ENCODE measurements around the gene EVI5. TPM values are rescaled to one million over a fixed set of nuclear protein-coding genes. Genes with fewer than 3 reads are reported as not detected.
"Not testable (repeated sequence)": the region's sequence is repeated elsewhere in the genome, so short reads cannot be mapped to it uniquely, and the experiment has no call there.

Gene EVI5
- total RNA-seq, 1 experiment from 2014 or later: 11.4 TPM

DNA sequence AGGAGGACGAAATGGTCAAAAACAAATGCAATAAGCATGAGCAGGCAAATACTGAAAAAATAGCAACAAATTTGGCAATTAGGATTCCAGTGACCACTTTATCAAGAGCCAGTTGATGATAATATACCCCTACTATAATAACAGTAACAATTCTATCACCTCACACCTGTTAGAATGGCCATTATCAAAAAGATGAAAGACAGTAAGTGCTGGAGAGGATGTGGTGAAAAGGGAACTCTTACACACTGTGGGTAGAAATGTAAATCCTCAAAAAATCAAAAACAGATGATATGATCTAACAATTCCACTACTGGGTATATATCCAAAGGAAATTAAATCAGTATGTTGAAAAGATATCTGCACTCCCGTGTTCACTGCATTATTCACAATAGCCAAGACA, 183.9 kb downstream of the EVI5 start:
- ATAC-seq: no peak
- Mint-ChIP-seq H3K36me3 (peaks cover 5% of the 10 kb centered on the region; the same call in 1 of the 2 replicates), H3K27me3 (ENCODE audit: low read depth) (no peaks in the 10 kb centered on the region), H3K9me3 (peaks cover 5% of the 10 kb centered on the region), H3K4me1 (no peaks in the 10 kb centered on the region), H3K4me3 (no peak overlapping the region), H3K27ac (no peak overlapping the region)
- TF ChIP-seq OVOL2 (CRISPR knock-in tag; IDR thresholded peaks at IDR 0.05; ENCODE audit: borderline replicate concordance) (no peak), NFATC4 (CRISPR knock-in tag; IDR thresholded peaks at IDR 0.05) (no peak), NFE2L1 (CRISPR knock-in tag; IDR thresholded peaks at IDR 0.05) (no peak), NFYB (CRISPR knock-in tag; conservative IDR thresholded peaks at IDR 0.05; ENCODE audit: low read depth) (no peak)
- TF ChIP-seq, protein P1, sequence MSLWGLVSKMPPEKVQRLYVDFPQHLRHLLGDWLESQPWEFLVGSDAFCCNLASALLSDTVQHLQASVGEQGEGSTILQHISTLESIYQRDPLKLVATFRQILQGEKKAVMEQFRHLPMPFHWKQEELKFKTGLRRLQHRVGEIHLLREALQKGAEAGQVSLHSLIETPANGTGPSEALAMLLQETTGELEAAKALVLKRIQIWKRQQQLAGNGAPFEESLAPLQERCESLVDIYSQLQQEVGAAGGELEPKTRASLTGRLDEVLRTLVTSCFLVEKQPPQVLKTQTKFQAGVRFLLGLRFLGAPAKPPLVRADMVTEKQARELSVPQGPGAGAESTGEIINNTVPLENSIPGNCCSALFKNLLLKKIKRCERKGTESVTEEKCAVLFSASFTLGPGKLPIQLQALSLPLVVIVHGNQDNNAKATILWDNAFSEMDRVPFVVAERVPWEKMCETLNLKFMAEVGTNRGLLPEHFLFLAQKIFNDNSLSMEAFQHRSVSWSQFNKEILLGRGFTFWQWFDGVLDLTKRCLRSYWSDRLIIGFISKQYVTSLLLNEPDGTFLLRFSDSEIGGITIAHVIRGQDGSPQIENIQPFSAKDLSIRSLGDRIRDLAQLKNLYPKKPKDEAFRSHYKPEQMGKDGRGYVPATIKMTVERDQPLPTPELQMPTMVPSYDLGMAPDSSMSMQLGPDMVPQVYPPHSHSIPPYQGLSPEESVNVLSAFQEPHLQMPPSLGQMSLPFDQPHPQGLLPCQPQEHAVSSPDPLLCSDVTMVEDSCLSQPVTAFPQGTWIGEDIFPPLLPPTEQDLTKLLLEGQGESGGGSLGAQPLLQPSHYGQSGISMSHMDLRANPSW (CRISPR knock-in tag; conservative IDR thresholded peaks at IDR 0.05; ENCODE audit: low read depth): no peak
- TF ChIP-seq, protein P2, sequence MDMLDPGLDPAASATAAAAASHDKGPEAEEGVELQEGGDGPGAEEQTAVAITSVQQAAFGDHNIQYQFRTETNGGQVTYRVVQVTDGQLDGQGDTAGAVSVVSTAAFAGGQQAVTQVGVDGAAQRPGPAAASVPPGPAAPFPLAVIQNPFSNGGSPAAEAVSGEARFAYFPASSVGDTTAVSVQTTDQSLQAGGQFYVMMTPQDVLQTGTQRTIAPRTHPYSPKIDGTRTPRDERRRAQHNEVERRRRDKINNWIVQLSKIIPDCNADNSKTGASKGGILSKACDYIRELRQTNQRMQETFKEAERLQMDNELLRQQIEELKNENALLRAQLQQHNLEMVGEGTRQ (CRISPR knock-in tag; IDR thresholded peaks at IDR 0.05): no peak
- TF ChIP-seq, protein P3, sequence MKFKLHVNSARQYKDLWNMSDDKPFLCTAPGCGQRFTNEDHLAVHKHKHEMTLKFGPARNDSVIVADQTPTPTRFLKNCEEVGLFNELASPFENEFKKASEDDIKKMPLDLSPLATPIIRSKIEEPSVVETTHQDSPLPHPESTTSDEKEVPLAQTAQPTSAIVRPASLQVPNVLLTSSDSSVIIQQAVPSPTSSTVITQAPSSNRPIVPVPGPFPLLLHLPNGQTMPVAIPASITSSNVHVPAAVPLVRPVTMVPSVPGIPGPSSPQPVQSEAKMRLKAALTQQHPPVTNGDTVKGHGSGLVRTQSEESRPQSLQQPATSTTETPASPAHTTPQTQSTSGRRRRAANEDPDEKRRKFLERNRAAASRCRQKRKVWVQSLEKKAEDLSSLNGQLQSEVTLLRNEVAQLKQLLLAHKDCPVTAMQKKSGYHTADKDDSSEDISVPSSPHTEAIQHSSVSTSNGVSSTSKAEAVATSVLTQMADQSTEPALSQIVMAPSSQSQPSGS (CRISPR knock-in tag; IDR thresholded peaks at IDR 0.05; ENCODE audit: borderline replicate concordance, low read depth): no peak
- TF ChIP-seq, protein P4, sequence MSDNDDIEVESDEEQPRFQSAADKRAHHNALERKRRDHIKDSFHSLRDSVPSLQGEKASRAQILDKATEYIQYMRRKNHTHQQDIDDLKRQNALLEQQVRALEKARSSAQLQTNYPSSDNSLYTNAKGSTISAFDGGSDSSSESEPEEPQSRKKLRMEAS (CRISPR knock-in tag; IDR thresholded peaks at IDR 0.05): no peak
- TF ChIP-seq, protein P5, sequence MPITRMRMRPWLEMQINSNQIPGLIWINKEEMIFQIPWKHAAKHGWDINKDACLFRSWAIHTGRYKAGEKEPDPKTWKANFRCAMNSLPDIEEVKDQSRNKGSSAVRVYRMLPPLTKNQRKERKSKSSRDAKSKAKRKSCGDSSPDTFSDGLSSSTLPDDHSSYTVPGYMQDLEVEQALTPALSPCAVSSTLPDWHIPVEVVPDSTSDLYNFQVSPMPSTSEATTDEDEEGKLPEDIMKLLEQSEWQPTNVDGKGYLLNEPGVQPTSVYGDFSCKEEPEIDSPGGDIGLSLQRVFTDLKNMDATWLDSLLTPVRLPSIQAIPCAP (CRISPR knock-in tag; IDR thresholded peaks at IDR 0.05): no peak
- ChIA-PET CTCF (no interaction called here), POLR2A (no interaction called here)
- DNase-seq (ENCODE audit: low spot score): no peak

DNA sequence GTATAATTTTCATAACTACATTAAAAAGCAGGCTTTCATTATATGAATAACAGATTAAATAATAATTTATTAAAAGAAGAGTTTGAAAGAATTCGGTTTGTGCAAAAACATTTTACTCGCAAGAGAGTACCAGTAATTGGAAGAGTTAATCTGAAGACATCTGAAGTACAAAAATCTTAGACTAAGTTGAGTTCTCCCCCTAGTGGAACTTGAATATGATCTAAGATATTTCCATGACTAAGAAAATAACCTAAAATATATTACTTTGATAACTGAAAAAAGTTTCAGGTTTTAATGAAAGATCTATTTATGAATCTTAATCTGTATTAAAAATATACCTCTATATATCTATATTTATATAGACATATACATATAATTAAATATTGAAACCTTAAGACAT, 185.7 kb downstream of the EVI5 start:
- ChIA-PET CTCF (interaction anchor here (0.6 kb wide), 1 partner anchor 150 kb away, joined by 3 read pairs; no protein-coding TSS in a partner anchor), POLR2A (interaction anchor here (0.6 kb wide), 1 partner anchor 13 kb away, joined by 3 read pairs; no protein-coding TSS in a partner anchor)
- Mint-ChIP-seq H3K4me1 (no peaks in the 10 kb centered on the region), H3K27me3 (ENCODE audit: low read depth) (no peaks in the 10 kb centered on the region), H3K36me3 (peaks cover 5% of the 10 kb centered on the region; the same call in 1 of the 2 replicates), H3K9me3 (peaks cover 9% of the 10 kb centered on the region), H3K27ac (no peak overlapping the region), H3K4me3 (no peak overlapping the region)
- ATAC-seq (no peak), DNase-seq (ENCODE audit: low spot score) (no peak)
- TF ChIP-seq, protein P6, sequence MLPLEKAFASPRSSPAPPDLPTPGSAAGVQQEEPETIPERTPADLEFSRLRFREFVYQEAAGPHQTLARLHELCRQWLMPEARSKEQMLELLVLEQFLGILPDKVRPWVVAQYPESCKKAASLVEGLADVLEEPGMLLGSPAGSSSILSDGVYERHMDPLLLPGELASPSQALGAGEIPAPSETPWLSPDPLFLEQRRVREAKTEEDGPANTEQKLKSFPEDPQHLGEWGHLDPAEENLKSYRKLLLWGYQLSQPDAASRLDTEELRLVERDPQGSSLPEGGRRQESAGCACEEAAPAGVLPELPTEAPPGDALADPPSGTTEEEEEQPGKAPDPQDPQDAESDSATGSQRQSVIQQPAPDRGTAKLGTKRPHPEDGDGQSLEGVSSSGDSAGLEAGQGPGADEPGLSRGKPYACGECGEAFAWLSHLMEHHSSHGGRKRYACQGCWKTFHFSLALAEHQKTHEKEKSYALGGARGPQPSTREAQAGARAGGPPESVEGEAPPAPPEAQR (CRISPR knock-in tag; IDR thresholded peaks at IDR 0.05): no peak
- TF ChIP-seq, protein P7, sequence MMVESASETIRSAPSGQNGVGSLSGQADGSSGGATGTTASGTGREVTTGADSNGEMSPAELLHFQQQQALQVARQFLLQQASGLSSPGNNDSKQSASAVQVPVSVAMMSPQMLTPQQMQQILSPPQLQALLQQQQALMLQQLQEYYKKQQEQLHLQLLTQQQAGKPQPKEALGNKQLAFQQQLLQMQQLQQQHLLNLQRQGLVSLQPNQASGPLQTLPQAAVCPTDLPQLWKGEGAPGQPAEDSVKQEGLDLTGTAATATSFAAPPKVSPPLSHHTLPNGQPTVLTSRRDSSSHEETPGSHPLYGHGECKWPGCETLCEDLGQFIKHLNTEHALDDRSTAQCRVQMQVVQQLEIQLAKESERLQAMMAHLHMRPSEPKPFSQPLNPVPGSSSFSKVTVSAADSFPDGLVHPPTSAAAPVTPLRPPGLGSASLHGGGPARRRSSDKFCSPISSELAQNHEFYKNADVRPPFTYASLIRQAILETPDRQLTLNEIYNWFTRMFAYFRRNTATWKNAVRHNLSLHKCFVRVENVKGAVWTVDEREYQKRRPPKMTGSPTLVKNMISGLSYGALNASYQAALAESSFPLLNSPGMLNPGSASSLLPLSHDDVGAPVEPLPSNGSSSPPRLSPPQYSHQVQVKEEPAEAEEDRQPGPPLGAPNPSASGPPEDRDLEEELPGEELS (CRISPR knock-in tag; IDR thresholded peaks at IDR 0.05): no peak
- no peak for TF ChIP-seq GRHL2 (CRISPR knock-in tag; IDR thresholded peaks at IDR 0.05; ENCODE audit: insufficient replicate concordance, severe bottlenecking)
- TF ChIP-seq, protein P8, sequence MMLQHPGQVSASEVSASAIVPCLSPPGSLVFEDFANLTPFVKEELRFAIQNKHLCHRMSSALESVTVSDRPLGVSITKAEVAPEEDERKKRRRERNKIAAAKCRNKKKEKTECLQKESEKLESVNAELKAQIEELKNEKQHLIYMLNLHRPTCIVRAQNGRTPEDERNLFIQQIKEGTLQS (CRISPR knock-in tag; conservative IDR thresholded peaks at IDR 0.05): no peak
- TF ChIP-seq, protein P9, sequence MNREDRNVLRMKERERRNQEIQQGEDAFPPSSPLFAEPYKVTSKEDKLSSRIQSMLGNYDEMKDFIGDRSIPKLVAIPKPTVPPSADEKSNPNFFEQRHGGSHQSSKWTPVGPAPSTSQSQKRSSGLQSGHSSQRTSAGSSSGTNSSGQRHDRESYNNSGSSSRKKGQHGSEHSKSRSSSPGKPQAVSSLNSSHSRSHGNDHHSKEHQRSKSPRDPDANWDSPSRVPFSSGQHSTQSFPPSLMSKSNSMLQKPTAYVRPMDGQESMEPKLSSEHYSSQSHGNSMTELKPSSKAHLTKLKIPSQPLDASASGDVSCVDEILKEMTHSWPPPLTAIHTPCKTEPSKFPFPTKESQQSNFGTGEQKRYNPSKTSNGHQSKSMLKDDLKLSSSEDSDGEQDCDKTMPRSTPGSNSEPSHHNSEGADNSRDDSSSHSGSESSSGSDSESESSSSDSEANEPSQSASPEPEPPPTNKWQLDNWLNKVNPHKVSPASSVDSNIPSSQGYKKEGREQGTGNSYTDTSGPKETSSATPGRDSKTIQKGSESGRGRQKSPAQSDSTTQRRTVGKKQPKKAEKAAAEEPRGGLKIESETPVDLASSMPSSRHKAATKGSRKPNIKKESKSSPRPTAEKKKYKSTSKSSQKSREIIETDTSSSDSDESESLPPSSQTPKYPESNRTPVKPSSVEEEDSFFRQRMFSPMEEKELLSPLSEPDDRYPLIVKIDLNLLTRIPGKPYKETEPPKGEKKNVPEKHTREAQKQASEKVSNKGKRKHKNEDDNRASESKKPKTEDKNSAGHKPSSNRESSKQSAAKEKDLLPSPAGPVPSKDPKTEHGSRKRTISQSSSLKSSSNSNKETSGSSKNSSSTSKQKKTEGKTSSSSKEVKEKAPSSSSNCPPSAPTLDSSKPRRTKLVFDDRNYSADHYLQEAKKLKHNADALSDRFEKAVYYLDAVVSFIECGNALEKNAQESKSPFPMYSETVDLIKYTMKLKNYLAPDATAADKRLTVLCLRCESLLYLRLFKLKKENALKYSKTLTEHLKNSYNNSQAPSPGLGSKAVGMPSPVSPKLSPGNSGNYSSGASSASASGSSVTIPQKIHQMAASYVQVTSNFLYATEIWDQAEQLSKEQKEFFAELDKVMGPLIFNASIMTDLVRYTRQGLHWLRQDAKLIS (CRISPR knock-in tag; IDR thresholded peaks at IDR 0.05; ENCODE audit: borderline replicate concordance): no peak
- TF ChIP-seq ZBTB21 (CRISPR knock-in tag; IDR thresholded peaks at IDR 0.05; ENCODE audit: borderline replicate concordance): no peak
- no peak for TF ChIP-seq ZNF138 (CRISPR knock-in tag; conservative IDR thresholded peaks at IDR 0.05)
- TF ChIP-seq NFYB (CRISPR knock-in tag; conservative IDR thresholded peaks at IDR 0.05; ENCODE audit: low read depth): no peak

DNA sequence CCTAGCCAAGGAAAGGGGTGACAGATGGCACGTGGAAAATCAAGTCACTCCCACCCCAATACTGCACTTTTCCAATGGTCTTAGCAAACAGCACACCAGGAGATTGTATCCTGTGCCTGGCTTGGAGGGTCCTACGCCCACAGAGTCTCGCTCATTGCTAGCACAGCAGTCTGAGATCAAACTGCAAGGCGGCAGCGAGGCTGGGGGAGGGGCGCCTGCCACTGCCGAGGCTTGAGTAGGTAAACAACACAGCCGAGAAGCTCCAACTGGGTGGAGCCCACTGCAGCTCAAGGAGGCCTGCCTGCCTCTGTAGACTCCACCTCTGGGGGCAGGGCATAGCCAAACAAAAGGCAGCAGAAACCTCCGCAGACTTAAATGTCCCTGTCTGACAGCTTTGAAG, 195.5 kb downstream of the EVI5 start:
- Mint-ChIP-seq H3K36me3 (peaks cover 27% of the 10 kb centered on the region), H3K9me3 (peaks cover 22% of the 10 kb centered on the region)
- H3K27ac Mint-ChIP-seq; H3K27me3 Mint-ChIP-seq (ENCODE audit: low read depth); POLR2A ChIA-PET; H3K4me1 Mint-ChIP-seq; DNase-seq (ENCODE audit: low spot score); ATAC-seq; H3K4me3 Mint-ChIP-seq; CTCF ChIA-PET: not testable (repeated sequence)
